ENCODE data around the gene EPS8L3.

- no peak for TF ChIP-seq CTCF (conservative IDR thresholded peaks at IDR 0.05; ENCODE audit: low read depth, low read length)
- no peak for TF ChIP-seq EZH2 (IDR thresholded peaks at IDR 0.05; ENCODE audit: borderline replicate concordance, low read depth, low read length, poor library complexity, severe bottlenecking)
Measured at GRCh38 chr1:109789551-109790180, 25.9 kb upstream of the EPS8L3 start.

Measured in A673 (cell line).